Ovary (tissue), 9 donors: ENCODE results near the gene PIP5K1B. TPM values are rescaled to one million over a fixed set of nuclear protein-coding genes. Genes with fewer than 3 reads are reported as not detected.

Experiments used
- DNase-seq, 5 donors: peaks; one replicate each; pipeline ENCODE4 v3.0.0-alpha.2; 2019 to 2020
- H3K27ac ChIP-seq, 2 donors: fragments of 200-600 bp; one replicate each; pipeline versions ENCODE4 v1.5.1 to v1.8.0; 2019 to 2022
- H3K27me3 ChIP-seq: fragments of 200-600 bp; one replicate; pipeline ENCODE4 v1.8.0; 2022
- H3K36me3 ChIP-seq: fragments of 200-600 bp; sonication (generic); one replicate; pipeline ENCODE4 v1.5.1; 2019
- H3K4me1 ChIP-seq: one replicate; pipeline ENCODE4 v1.8.1; 2013; ENCODE audit warnings: mild to moderate bottlenecking, moderate library complexity; ENCODE audit not compliant: insufficient read depth
- H3K4me3 ChIP-seq: fragments of 200-600 bp; sonication (generic); one replicate; pipeline ENCODE4 v1.5.1; 2017
- H3K9me3 ChIP-seq, 2 donors: fragments of 200-600 bp in 1 of 2; sonication (generic) in 1 of 2; one replicate each; pipeline versions ENCODE4 v1.5.1 to v1.8.1; 2013 to 2019; ENCODE audit warnings: mild to moderate bottlenecking in 1 of 2, moderate library complexity in 1 of 2
- CTCF ChIP-seq, 3 donors: fragments of 450-650 bp in 2 of 3; fragments of 200-600 bp in 1 of 3; IDR thresholded peaks; one replicate each; pipeline versions ENCODE4 v1.5.1 to v1.8.0; 2016 to 2022; ENCODE audit warnings: antibody characterized with exemption in 3 of 3, mild to moderate bottlenecking in 1 of 3
- EP300 ChIP-seq: sonication (generic); formaldehyde crosslinking; IDR thresholded peaks from one replicate; pipeline ENCODE4 v1.6.1; 2017; ENCODE audit warnings: antibody characterized with exemption
- POLR2A ChIP-seq: fragments of 450-650 bp; IDR thresholded peaks from one replicate; pipeline ENCODE4 v1.6.1; 2017; ENCODE audit warnings: antibody characterized with exemption, mild to moderate bottlenecking, moderate library complexity
- WGBS, 3 donors: extraction: QIAGEN DNeasy Blood & Tissue Kit in 1 of 3; methylation state at CpG; one replicate each; pipeline versions ENCODE4 v1.1.5 to v1.1.7; 2013 to 2017; 5-methylcytosine and 5-hydroxymethylcytosine counted together
- intact Hi-C, 4 donors: fragments of 100-400 bp; cut with DNase I; formaldehyde crosslinking; loops; one replicate each; pipeline versions ENCODE4 v1.11.0 to v1.15.1; 2022 to 2023
- polyA plus RNA-seq, 2 donors: library from polyadenylated mRNA; stranded (reverse); fragments of 200-250 nt in 1 of 2; fragments of 350-450 nt in 1 of 2; fragmentation: Illumina TruSeq in 1 of 2; extraction: RNeasy Lipid Tissue Mini Kit (QIAGEN cat#74804) in 1 of 2; gene quantifications; one replicate each; pipeline ENCODE4 v1.2.3, GENCODE V29; 2013 to 2014
- total RNA-seq, 7 donors: library from RNA; depleted of rRNA in 2 of 7; stranded (reverse); fragments of >200 nt in 2 of 7; fragmentation: NEBNext Ultra II Directional in 3 of 7; extraction: Animal tissue kit (Norgen Biotek cat#: 25700) in 3 of 7; gene quantifications; one replicate each; pipeline versions ENCODE4 v1.1.0 to v1.2.4, GENCODE V29; 2016 to 2023
- donor health status: DM: no; HTN: no; CAD: no; lungs with moderate emphysema.
- donor health status: DM: no; HTN: no; CAD: no.
- donor health status: Bipolar disorder and iron deficiency.
- donor health status: DM: yes; HTN: yes; CAD: no.
- donor health status: DM: no; HTN: no; CAD: no.
- donor health status: DM: yes; HTN: yes; CAD: no.

Gene PIP5K1B
- total and polyA plus RNA-seq, 9 donors: 0.36 to 3.4 (median 1.0) TPM

- Histone ChIP-seq H3K9me3 (no peaks in the 10 kb centered on the region), H3K4me1 (peaks cover 4% of the 10 kb centered on the region), H3K36me3 (no peaks in the 10 kb centered on the region), H3K27ac (no peak overlapping the region), H3K27me3 (no peaks in the 10 kb centered on the region), H3K4me3 (no peak overlapping the region)
- DNase-seq: no peak
- intact Hi-C loops: no loop called here
- no peak for TF ChIP-seq CTCF (IDR thresholded peaks at IDR 0.05)
- WGBS, 3 donors: 78 to 89% (median 86%) methylated on average over 2 of the region's 2 CpGs
Measured at GRCh38 chr9:68777070-68777763, 72.2 kb downstream of the PIP5K1B start.

- Histone ChIP-seq H3K27me3 (no peaks in the 10 kb centered on the region), H3K4me1 (peaks cover 6% of the 10 kb centered on the region), H3K27ac (no peak overlapping the region), H3K4me3 (no peak overlapping the region), H3K9me3 (no peaks in the 10 kb centered on the region), H3K36me3 (no peaks in the 10 kb centered on the region)
- no peak for TF ChIP-seq EP300
- no peak for TF ChIP-seq CTCF (IDR thresholded peaks at IDR 0.05)
- TF ChIP-seq POLR2A: no peak
- DNase-seq: no peak
- intact Hi-C loops: no loop called here
- WGBS, 3 donors: 87 to 90% (median 89%) methylated on average over 5 of the region's 5 CpGs
Measured at GRCh38 chr9:68778635-68779034, 73.6 kb downstream of the PIP5K1B start.

DNA sequence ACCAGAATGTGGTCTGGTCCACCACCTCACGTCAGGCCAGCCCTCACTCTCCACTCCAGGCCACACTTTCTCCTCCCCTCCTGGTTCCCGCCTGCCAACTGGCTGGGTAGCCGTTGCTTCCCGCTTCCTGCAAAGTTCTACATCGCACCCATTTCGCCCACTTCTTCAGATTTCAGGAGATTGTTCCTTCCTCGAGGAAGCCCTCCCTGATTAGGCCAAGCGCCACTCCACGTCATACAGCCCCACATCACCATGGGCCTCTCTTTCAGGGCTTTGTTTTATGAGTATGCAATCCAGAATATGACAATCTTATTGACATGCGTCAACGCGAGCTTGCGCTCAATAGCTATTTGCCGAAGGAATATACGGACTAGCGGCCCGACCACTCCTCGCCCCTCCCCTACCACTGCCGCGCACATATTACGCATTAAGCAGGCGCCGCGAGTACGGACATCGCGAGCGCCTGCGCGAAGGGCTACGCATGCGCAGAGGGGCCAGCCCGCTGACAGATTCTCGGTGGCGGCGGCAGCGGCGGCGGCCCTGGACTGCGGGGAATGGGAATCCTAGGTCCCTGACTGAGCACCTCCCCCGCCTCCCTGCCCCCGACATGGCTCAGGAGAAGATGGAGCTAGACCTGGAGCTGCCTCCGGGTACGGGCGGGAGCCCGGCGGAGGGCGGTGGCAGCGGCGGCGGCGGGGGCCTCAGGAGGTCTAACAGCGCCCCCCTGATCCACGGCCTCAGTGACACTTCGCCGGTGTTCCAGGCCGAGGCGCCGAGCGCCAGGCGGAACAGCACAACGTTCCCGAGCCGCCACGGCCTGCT lies 74.7 kb downstream of the PIP5K1B start:
- TF ChIP-seq EP300: no peak
- TF ChIP-seq POLR2A: peak; percentile 82
- peak in 1 of 3 donors; percentile 39 for TF ChIP-seq CTCF (IDR thresholded peaks at IDR 0.05)
- Histone ChIP-seq H3K9me3 (no peaks in the 10 kb centered on the region), H3K4me1 (peaks cover 6% of the 10 kb centered on the region), H3K27ac (peak overlapping the region; percentile 78 to 83), H3K4me3 (peak overlapping the region; percentile 83), H3K27me3 (no peaks in the 10 kb centered on the region), H3K36me3 (no peaks in the 10 kb centered on the region)
- 0 to 1% (median 1%) methylated on average over 65 of the region's 65 CpGs for whole genome bisulfite sequencing, 3 donors
- intact Hi-C loops: no loop called here
- DNase-seq: peak; percentile 93 to 97 (median 96)

DNA sequence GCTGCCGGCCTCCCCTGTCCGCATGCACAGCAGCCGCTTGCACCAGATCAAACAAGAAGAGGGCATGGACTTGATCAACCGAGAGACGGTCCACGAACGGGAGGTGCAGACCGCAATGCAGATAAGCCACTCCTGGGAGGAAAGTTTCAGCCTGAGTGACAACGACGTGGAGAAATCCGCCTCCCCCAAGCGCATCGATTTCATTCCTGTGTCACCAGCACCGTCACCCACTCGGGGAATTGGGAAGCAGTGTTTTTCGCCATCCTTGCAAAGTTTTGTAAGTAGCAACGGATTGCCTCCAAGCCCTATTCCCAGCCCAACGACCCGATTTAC lies 75.3 kb downstream of the PIP5K1B start:
- Histone ChIP-seq H3K4me1 (peaks cover 6% of the 10 kb centered on the region), H3K27ac (peak overlapping the region; percentile 78 to 83), H3K27me3 (no peaks in the 10 kb centered on the region), H3K36me3 (no peaks in the 10 kb centered on the region), H3K9me3 (no peaks in the 10 kb centered on the region), H3K4me3 (peak overlapping the region; percentile 83)
- peak in 1 of 5 donors; percentile 19 for DNase-seq
- intact Hi-C loops: no loop called here
- 0 to 1% (median 1%) methylated on average over 19 of the region's 19 CpGs for WGBS, 3 donors
- no peak for TF ChIP-seq POLR2A
- TF ChIP-seq CTCF (IDR thresholded peaks at IDR 0.05): no peak
- TF ChIP-seq EP300: no peak
